ENCODE measurements around the gene TACC3.

Gene TACC3

DNA sequence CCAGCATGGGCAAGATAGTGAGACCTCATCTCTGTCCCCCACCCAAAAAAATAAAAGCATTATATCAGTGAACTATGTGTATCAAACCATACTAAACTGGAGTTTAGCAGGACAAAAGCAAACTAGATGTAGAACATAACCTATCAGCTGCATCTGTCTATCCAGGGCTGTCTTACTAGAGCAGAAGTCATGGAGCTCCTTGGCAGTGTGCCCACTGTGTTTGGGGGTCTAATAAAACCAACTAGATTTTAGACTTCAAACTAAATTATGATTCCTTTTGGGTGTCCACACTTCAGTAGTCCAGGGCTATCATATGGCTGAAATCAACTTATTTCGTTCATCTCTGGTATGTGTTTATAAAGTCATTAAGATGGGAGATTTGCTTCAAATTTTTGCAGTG, 17.5 kb upstream of the TACC3 start:
- DNase-seq (ENCODE audit: low spot score) = no peak

DNA sequence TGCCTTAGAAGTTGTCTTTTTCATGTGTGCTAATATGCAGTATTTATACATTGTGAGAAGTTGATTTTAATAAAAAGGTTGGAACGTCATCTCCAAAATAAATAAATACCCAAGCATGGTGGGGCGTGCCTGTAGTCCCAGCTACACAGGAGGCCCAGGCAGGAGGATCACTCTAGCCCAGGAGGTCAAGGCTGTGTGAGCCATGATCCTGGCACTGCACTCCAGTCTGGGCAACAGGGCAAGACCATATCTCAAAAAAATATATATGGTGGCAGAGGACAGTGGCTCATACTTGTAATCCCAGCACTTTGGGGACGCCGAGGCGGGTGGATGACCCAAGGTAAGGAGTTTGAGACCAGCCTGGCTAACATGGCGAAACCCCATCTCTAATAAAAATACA, 15.6 kb upstream of the TACC3 start:
- DNase-seq (ENCODE audit: low spot score) = no peak

DNA sequence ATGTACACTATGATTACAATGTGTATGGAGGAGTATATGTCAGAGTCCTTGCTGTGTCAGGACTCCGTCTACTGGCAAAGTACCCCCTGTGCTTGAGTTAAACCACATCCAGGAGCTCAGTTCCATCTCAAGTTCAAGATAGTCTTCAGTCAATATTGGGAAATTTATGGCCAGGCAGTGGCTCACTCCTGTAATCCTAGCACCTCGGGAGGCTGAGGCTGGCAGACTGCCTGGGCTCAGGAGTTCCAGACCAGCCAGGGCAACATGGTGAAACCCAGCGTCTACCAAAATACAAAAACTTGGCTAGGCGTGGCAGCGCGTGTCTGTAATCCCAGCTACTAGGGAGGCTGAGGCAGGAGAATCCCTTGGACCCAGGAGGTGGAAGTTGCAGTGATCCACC, 15.0 kb upstream of the TACC3 start:
- no peak for DNase-seq (ENCODE audit: low spot score)

DNA sequence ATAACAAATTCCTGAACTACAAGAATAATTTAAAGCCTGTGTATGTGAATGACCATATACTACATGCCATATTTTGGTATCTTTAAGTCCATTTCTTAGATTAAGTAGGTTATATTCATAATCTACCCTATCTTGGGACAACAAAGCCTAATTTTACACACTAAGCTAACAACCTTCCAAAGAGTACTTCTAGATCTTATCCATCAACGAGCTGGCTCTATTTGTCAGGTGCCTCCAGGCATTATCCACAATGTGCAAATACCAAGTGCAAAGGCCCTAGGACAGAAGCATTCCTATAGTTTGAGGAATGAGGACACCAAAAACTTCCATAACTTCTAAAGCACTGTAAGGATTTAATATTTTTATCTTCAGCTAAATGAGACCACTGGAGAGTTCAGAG, 12.7 kb upstream of the TACC3 start:
- no peak for DNase-seq (ENCODE audit: low spot score)

DNA sequence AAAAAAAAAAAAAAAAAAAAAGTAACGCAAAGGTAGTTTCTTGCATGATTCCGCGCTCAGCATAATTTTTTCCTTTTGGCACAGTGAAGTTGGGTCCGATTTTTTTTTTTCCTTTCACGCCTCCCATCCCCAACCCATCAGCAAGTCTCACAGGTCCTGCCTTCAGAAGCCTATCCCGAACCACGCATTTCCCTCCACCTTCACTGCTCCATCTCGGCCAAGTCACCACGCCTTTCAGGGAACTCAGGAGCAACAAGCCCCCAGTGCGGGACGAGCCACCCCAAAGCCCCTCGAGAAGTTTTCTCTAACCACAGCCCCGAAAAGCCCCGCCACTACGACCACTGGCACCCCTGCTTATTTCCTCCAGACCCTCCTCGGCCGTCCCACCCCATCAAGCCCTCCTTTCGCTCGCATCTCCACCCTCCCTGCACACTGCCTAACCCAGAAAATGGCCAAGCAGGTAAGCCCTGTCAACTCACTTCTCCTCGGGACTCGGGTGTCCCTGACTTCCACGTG, 10.2 kb upstream of the TACC3 start:
- DNase-seq (ENCODE audit: low spot score) = peak; percentile 28

DNA sequence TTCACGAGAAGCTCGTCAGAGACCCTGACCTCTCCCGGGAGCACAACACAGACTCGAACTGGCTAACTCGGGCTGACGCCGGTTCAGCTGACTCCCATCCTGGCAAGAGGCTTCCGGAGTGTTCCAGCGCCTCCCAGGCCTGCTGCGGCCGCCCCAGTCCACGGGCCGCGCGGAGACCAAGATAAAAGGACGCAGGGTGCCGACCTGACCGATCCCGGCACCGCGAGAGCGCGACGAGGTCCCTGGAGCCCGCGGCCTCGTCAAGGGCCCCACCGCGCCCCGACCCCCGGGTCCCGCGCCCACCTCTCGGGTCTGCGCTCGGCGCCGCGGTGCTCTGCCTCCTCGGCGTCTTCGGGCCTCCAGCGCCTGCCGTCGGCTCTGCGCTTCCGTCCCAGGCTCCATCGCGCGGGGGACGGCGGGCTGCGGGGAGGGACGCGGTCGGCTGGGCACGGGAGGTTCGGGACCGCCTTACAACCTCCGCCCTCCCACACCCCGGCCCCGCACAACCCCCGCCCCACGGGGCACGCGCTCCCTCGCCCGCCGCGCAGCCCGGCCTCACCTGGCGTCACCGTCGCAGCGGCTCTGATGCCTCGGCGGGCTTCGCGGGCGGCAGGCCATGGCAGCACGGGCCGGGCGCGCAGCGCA, 9.6 kb upstream of the TACC3 start:
- no peak for DNase-seq (ENCODE audit: low spot score)

DNA sequence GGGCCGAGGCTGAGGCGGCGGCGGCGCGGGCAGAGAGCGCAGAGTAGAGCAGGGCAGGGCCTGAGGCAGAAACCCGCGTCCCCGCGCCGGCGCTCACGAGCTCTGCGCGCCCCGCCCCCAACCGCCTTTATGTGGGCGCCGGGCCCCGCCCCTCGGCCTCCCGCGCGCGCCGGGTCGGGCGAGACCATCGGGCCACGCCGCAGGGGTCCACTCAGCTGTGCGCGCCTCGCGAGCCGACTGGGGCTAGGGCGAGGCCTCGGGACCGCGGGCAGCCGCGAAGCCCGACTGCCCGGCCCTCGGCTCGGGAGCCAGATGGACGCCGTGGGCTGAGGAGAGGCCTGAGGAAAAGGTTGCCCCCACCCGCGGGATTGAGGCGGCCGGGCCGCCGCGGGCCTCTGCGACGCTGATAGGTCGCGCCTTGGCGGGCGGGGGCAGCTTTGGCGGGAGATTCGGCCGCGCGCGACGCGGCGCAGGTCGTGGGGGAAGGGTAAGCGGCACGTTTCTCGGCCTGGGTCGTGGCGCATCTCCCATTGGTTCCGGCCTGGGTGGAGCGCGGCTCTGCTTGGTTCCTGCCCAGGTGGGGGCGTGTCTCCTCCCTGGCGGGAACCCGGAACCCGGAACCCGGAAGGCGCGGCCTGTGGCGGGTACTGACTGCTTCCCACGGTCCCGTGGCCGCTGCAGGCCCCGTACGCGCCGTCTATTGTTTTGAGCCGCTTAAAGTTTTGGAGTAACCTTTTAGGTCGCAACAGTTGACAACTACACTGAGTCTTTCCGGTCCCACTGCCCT, 8.9 kb upstream of the TACC3 start, which contains the start of gene SLBP:
TSS of gene SLBP (minus strand) at position 104 of the 787 bp plus-strand sequence. CDS start 131 bp downstream, outside the sequence.
- peak; percentile 99 for DNase-seq (ENCODE audit: low spot score)

DNA sequence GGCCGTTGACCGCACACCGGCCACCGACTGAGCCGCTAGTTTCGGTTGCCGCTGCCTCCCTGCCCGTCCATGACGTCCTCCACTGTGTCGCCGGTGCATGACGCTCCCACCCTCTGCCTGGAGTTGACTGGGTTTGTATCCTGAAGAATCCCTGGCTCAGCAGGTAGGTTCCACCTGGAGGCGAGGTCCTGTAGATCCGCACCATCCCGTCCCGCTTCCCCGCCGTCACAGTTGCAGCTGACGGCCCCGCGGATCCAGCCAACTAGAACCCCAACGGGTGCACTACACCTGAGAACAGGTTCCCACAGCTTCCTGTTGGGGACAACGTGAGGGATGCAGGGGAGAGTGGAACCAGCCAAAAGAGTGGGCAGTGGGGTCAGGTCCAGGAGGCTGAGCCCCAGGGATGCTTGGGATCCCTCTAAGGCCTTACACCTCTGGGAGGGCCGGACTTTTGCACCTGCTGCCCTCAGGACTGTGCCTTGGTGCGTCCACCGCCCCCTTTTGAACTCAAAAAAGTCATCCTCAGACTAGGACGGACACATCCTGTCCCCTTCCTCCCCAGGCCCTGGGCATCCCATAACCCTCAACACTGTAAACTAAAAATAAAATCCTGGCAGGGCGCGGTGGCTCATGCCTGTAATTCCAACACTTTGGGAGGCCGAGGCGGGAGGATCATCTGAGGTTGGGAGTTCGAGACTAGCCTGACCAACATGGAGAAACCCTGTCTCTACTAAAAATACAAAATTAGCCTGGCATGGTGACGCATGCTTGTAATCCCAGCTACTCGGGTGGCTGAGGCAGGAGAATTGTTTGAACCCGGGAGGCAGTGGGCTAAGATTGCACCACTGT, 8.1 kb upstream of the TACC3 start:
- DNase-seq (ENCODE audit: low spot score) = no peak

DNA sequence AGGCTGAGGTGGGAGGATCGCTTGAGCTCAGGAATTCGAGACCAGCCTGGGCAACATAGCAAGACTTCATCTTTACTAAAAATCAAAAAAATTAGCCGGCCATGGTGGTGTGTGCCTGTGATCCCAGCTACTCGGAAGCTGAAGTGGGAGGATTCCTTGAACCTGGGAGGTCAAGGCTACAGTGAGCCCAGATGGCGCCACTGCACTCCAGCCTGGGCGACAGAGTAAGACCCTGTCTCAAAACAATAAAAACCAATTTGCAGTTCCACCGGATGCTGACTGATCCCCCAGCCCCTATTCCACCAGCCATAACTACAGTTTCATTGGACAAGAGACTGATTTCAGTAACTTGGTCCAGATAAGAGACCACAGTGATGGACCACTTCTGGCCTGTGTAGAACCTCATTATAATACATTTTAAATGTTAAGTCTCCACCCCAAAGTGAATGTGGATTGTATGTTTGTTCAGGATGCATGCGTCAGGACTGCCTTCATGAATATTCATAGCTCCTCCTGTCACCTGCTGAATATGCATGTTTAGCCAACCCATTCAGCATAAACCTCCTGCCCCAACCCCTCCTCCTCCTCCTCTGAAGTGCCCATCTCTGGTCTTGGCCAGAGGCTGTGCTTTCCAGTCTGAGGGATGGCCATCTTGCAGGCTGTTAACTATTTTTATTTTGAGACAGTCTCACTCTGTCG, 6.9 kb upstream of the TACC3 start:
- DNase-seq (ENCODE audit: low spot score) = no peak

DNA sequence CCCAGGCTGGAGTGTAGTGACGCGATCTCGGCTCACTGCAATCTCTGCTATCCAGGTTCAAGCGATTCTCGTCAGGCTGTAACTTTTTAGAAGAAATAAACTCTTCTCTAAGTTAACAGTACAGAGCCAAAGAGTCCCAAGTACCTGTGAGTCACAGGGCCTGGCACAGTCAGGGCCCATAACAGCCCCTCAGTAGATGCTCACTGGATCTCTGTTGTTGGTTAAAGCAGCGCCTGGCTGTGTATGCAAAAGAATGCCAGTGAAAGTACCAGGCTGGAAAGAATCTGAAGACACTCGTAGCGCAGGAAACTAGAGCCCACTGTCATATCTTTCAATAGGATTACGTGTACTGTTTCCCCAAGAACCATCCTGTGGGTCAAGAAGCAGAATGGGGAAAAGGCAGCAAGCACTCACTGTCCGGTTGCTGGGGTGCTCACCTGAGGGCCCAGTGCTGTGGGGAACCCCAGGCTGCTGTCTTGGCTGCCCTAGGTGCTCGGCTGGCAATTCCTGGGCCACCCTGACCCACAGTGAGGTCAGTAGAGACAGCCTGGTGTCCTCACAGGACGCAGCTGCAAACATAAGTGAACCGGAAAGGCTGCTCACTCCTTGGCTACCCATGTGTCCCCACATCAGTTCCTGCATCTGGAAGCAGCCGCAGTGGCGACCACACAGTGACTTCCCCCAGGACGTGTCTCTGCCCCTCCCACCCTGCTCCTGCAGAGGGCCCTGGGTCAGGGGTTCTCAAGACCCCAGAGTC, 6.1 kb upstream of the TACC3 start:
- DNase-seq (ENCODE audit: low spot score) = no peak

DNA sequence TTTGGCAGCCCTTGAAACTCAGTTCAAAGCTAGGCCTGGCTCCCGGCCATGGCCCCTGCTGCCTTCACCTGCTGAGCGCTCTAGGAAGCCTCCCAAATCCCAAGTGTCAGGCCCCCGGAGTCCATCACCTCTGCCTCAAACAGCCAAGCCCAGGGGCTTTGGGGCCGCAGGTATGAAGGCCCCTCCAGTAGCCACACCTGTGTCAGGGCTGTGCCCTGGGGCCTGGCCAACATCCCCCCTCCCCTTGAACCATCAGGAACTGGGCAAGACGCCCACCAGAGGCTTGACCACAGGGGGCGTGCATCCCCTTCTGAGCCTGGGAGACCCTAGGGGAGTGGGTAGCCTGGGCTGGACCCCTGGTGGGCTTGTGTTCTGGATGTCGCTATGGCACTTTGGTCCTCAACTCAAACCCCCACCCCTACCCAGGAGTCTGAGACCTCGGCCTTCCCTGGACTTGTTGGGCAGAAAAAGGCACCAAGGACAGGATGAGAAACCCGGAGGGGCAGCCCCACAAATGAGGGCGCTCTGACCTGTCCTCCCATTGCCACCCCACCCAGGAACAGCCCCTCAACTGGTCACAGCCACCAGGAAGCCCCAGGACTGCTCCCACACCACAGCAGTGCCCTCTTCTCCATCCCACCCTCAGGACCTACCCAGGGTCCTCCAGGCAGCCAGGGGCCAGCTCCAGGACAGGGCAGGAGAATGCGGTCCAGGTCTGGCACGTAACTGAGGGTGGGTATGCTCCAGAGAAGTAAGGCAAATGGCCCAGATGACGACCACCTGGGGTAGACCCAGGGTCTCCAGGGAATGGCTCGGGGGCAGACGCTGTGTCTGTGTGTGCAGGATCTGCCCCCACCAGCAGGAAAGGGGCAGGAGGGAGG, 5.0 kb upstream of the TACC3 start:
- no peak for DNase-seq (ENCODE audit: low spot score)

DNA sequence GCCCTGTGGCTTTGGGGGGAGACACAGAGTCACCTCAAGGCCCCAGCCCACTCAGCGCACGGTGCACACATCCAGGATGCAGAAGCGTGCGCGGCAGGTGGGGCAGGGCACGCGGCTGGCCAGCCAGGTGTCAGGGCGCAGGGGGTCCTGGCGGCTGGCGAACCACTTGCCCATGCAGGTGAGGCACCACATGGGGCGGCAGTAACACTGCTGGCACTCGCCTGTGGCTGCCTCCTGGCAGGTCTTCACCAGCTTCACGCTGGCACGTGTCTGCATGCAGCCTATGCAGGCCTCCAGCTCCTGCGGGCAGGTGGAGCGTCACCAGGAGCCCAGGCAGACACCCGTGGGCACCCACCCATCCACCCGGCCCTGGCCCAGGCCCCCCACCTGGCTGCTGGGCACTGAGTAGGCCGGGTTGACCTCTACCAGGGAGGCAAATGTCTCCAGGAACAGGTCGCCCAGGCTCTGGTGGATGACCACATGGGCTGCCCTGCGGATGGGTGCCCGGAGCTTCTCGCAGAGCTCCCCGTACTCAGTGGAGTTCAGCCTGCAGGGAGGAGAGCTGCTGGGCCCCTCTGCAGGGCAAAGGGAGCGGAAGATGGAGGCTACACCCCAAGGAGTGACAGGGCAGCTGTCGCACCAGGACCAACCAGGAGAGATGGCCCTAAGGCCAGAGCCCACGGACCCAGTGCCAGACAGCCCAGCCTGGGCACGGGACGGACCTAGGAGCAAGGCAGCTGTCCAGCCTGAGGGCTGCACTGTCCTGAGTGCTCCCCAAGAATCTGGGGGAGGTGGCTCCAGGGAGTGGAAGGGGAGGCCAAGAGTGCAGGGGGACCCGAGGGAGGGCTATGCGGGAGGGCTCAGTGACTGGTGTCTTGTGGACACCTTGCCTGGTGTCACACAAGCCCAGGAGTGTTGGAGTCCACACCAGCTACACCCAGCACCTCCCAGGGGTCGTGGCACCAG, 3.9 kb upstream of the TACC3 start:
- no peak for DNase-seq (ENCODE audit: low spot score)

DNA sequence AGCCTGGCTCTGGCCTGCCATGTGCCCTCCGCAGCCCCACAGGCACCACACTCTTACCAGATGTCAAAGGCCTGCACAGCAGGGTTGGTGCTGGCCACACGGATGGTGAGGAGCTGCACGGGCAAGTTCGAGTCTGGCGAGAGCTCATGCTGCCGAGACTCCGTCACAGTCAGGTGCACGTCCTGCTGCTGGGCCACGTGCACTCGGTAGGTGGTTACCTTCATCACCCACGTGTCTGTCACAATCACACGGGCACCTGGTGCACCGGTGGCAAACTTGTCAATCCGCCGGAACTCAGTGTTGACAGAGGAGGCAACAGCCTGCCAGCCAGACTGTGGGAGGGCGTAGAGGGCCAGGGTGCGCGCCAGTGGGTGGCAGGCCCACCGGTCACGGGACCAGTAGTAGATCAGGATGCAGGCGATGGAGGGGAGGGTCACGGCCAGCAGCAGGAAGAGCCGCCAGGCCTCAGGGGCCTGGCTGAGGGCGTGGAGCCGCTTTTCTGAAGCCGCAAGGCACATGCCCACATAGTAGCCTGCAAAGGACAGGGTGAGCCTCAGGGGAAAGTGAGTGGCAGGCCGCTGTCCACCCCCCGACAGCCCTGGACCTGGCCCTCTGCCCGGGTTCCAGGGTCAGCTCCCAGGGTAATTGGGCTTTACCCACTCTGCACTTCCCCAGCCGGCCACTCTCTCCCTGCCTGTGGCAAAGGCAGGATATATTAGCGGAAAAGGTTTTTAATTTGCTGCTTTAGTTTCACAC, 3.0 kb upstream of the TACC3 start:
- DNase-seq (ENCODE audit: low spot score) = no peak

DNA sequence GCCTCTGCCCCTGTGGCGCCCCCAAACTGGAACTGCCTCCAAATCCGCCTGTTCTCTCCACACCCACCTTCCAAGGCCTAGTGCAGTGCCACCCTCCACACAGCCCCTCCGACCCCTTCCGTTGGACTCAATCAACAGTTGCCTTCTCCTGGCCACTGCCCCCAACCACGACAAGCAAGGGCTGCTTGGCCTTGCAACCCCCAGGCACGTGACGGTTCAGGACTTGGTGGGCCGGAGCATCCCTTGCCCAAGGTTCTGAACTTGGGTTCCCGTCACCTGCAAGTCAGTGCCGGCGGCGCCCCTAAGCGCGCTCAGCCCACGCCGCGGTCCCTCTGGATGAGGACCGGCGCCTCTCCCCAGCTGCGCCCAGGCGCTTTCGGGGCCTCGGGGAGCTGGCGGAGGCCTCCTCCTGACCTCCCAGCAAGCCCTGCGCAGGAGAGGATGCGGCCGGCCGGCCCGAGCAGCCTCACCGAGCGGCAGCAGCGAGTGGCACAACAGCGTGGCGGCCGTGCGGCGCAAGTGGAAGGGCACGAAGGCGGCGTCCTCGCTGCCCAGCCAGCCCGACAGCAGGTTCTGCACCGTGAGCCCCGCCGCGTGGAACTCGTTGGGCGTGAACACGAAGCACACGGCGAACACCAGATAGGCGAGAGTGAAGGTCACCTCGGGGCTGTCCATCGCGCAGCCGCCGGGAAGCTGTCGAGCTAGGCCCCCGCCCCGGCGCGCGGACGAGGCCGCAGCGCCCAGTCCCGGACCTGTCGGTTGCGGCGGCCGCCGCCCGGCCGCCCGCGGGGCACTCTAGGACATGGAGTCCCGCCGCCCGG, 948 bp upstream of the TACC3 start:
- DNase-seq (ENCODE audit: low spot score) = peak; percentile 27

DNA sequence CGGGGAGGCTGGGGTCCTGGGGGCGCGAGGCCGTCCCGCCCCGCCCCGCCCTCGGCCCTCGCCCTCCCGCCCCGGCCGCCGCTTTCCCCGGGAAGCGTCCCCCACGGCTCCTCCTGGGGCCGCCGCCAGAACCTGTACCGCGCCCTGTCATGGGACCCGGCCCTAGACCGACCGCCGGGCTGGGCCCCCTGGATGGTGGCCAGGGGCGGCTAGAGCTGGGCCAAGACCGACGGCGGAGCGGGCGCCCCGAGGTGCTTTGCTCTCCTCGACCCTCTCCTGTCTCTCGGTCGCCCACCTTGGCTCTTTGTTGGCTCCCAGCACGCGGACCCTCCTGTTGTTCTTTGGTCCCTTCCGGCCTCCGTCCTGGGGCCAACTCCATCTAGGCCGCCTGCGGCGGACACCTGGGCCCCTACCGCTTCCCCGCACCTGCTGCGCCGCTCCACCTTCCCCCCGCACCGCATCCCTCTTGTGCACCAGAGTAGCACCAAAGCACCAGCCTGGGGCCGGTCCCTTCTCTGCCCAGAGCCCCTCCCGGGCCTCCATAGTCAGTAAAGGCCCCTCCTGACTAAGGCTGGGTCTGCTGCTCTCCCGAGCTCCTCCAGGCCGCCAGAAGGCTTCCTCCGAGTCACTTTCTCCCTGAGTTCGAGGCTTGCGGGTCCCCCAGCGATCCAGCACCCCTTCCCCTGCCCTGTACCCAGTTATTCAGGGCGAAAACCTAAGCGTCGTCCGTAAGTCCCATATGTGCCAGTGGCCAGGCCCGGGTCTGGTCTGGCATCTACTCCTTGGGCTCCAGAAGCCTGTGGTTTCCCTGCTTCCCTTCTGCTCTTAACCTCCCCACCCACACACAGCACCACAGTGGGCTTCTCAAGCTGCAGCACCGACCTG, 587 bp downstream of the TACC3 start:
- DNase-seq (ENCODE audit: low spot score) = no peak

DNA sequence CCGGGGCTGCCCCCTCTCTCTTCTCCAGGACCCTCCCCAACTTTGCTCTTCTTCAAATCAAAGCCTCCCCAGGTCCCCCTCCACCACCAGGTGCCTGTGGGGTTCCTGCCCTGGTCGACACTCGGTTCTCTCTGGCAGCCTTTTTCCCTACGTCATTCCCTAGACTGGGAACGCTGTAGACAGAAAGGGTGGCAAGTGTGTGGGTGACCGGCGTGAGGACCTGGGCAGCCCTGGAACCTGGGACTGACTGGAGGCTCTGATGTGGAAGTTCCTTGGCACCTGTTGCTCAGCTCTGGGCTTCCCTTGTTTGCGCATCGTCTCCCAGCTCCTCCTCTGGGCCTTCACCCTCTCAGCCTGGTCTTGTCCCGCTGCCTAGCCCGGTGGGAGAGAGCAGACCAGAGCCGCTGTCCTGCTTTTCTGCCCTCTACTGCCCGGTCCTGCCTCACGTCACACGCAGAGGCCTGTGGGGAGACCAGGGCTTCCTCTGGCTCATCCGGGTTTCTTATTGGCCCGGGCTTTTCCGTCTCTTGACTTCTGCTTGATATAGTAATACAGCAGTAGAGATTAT, 1.3 kb downstream of the TACC3 start:
- DNase-seq (ENCODE audit: low spot score) = no peak

All from CD4-positive, alpha-beta T cell treated with Interleukin-2 at 100 ng/mL for 4 hours (primary cell).